Memory B cell (primary cell): ENCODE results near the gene CBY1.

Source experiments
- ATAC-seq: fragments of 150-1000 bp; cut with Tn5 transposase; 2 replicates; pipeline ENCODE4 v1.10.0; 2021; ENCODE audit warnings: low read depth, mild to moderate bottlenecking, moderate library complexity
- DNase-seq, 2 donors: peaks; one replicate each; pipeline ENCODE4 v3.0.0; 2022; ENCODE audit warnings: low spot score in 2 of 2
- H3K27ac Mint-ChIP-seq: one replicate; pipeline ENCODE4 v1.8.0; 2022; ENCODE audit warnings: mild to moderate bottlenecking, moderate library complexity, mixed read lengths
- H3K27me3 Mint-ChIP-seq: one replicate; pipeline ENCODE4 v1.8.0; 2022; ENCODE audit warnings: mixed read lengths
- H3K36me3 Mint-ChIP-seq: one replicate; pipeline ENCODE4 v1.8.0; 2022; ENCODE audit warnings: mild to moderate bottlenecking, mixed read lengths
- H3K4me1 Mint-ChIP-seq: one replicate; pipeline ENCODE4 v1.8.0; 2022; ENCODE audit warnings: mixed read lengths
- H3K4me3 Mint-ChIP-seq: one replicate; pipeline ENCODE4 v1.8.0; 2022; ENCODE audit warnings: mild to moderate bottlenecking, moderate library complexity, mixed read lengths
- H3K9me3 Mint-ChIP-seq: one replicate; pipeline ENCODE4 v1.8.0; 2022; ENCODE audit warnings: mixed read lengths

The CBY1 gene

DNA sequence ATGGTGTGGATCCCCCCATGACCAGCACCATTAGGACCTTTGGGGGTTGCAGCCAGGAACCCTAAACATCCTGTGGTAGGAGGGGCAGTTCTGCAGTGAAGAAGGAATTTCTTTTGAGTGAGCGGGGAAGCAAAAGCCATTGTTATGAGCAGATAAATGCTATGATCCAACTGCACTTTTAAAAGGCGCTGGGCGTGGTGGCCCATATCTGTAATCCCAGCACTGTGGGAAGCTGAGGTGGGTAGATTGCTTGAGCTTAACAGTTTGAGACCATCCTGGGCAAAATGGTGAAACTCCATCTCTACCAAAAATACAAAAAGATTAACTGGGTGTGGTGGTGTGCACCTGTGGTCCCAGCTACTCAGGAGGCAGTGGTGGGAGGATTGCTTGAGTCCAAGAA, 19.4 kb downstream of the CBY1 start:
- Mint-ChIP-seq H3K4me3 (no peak overlapping the region), H3K4me1 (no peaks in the 10 kb centered on the region), H3K9me3 (peaks cover 1% of the 10 kb centered on the region), H3K27me3 (no peaks in the 10 kb centered on the region), H3K27ac (no peak overlapping the region), H3K36me3 (peaks cover 13% of the 10 kb centered on the region)
- no peak for DNase-seq
- ATAC-seq: no peak

DNA sequence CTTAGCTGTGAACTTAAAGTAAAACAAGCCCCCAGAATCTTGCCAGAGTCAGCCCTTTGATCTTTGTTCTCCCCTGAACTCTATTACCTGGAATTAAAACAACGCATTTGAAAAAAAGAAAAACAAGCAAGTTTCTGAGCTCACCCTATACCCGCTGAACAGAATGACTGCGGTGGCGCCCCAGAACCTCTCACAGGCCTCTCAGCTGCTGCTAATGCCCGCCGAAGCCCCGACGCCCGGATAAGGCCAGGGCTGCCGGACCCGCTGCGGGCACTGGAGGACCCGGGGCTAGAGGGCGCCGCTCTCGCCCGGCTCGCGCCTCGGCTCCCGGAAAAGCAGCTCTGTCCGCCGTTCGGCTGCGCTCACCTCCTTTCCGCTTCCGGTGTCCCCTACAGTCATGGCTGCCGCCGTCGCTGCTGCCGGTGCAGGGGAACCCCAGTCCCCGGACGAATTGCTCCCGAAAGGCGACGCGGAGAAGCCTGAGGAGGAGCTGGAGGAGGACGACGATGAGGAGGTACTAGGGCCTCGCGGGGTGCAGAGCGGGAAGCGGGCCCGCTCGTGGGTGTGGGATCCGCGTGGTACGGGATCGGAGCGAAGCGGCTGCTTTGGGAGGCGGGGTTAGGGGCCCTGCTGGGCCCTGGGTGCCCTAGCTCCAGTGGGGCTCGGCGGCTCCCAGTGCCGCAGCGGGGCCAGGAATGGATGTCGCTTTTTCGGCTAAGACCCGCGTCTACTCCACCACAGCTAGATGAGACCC, 25.3 kb downstream of the CBY1 start, which contains the start of gene TOMM22:
TSS of gene TOMM22 (plus strand) at position 376 of the 754 bp plus-strand sequence. CDS start at position 398, 22 bp downstream.
- DNase-seq (peak; percentile 81 to 85), ATAC-seq (peak; percentile 97)
- Mint-ChIP-seq H3K4me1 (peaks cover 14% of the 10 kb centered on the region), H3K4me3 (peak within 1 kb of the TSS; percentile 96), H3K27ac (peak within 1 kb of the TSS; percentile 95), H3K36me3 (peaks cover 4% of the 10 kb centered on the region), H3K27me3 (no peaks in the 10 kb centered on the region), H3K9me3 (no peaks in the 10 kb centered on the region)

DNA sequence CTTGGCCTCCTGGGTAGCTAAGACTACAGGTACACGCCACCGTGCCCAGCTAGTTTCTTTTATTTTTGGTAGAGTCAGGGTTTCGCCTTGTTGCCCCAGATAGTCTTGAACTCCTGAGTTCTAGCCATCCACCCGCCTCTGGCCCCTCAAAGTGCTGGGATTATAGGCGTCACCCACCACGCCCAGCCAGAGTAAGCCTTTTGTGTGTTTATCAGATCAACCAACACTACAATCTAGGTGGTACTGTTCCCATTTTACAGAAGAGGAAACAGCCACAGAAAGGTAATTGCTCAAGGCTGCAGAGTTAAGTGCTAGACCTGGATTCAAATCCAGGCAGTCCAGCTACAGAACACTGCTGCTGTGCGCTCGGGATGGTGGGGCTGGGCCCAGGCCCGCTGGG, 28.5 kb downstream of the CBY1 start:
- H3K4me3 Mint-ChIP-seq: no peak overlapping the region
- peaks cover 14% of the 10 kb centered on the region for H3K4me1 Mint-ChIP-seq
- H3K36me3 Mint-ChIP-seq: peaks cover 8% of the 10 kb centered on the region
- H3K27ac Mint-ChIP-seq: no peak overlapping the region
- no peaks in the 10 kb centered on the region for H3K27me3 Mint-ChIP-seq
- no peaks in the 10 kb centered on the region for H3K9me3 Mint-ChIP-seq
- ATAC-seq (no peak), DNase-seq (no peak)

DNA sequence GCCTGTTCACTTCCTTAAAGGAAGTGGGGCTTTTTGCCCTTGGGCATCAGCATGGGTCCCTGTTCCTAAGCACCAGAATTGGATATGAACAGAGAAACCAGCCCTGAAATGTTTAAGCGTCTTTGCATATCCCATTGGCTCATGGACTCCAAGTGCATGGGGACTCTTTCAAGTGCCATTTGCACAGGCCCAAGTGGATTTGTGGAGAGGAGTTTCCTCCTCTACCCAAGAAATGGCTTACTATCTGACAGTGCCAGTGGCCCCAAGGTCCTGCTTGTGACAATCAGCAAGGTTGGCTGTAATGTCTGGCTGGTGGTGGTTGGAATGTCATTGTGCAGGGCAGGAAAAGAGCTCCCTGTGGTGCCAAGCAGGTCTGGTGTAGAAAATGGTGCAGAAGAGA, 29.3 kb downstream of the CBY1 start:
- no peak for ATAC-seq
- H3K9me3 Mint-ChIP-seq: no peaks in the 10 kb centered on the region
- H3K4me3 Mint-ChIP-seq: no peak overlapping the region

DNA sequence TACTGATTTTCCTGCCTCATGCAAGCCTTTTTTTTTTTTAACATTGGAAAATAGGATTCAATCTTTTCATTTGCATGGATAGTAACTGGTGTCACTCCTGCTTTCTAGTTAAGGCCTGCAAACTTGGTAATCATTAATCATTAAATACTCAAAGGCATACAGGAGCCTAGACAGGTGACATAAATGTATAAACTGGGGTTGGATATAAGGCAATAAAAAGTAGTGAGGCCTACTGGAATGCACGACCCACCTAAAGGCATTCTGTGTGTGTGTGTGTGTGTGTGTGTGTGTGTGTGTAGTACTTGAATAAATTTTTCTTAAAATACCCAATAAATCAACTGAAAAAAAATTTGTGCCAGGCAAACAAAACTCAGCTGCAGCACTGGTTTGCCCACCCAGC, 33.2 kb downstream of the CBY1 start:
- no peak for DNase-seq
- Mint-ChIP-seq H3K36me3 (peaks cover 9% of the 10 kb centered on the region), H3K27me3 (no peaks in the 10 kb centered on the region), H3K4me1 (peaks cover 10% of the 10 kb centered on the region), H3K4me3 (no peak overlapping the region), H3K27ac (no peak overlapping the region), H3K9me3 (no peaks in the 10 kb centered on the region)
- no peak for ATAC-seq

More for the DNA sequence above, 29.3 kb downstream of the CBY1 start:
- Mint-ChIP-seq H3K27me3 (no peaks in the 10 kb centered on the region), H3K4me1 (peaks cover 14% of the 10 kb centered on the region), H3K27ac (no peak overlapping the region), H3K36me3 (peaks cover 8% of the 10 kb centered on the region)
- no peak for DNase-seq

DNA sequence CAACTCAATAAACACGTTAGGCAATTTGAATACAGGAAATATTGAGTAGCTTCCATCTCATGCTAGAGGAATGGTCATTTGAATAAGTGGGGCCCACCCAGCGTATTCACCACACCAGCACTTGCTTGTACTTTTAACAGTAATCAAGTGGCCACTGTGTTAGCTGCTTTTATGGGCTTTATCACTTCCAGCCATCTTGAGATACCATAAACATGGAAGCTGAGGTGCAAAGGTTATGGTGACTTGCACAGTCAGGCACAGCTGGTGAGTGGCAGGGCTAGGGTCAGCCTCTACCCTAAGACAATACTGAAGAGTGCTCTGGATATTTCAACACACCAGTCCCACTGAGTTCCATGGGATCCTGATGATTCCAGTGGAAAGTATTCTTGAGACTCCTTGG, 37.6 kb downstream of the CBY1 start:
- no peak overlapping the region for H3K4me3 Mint-ChIP-seq
- no peak for DNase-seq
- H3K27ac Mint-ChIP-seq: no peak overlapping the region
- H3K27me3 Mint-ChIP-seq: no peaks in the 10 kb centered on the region
- no peaks in the 10 kb centered on the region for H3K9me3 Mint-ChIP-seq
- H3K36me3 Mint-ChIP-seq: peaks cover 12% of the 10 kb centered on the region
- peak; percentile 41 for ATAC-seq
- H3K4me1 Mint-ChIP-seq: peaks cover 33% of the 10 kb centered on the region

DNA sequence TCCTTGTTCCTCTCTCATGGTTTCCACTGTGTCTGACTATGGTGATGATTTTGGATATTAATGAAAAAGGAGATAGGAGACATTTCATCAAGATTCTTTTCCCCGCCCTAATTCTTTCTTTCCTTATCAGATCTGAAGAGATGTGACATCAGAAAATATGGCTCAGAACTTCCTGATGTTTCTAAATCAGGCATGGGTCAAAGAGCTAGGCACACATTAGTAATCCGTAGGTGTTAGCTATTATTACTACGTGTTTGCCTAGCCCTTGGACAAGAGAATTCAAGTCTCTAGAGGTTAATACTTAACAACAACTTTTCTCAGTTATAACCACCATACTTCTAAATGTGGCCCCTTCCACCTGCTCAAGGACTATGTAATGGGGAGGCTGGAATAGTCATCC, 38.5 kb downstream of the CBY1 start:
- Mint-ChIP-seq H3K9me3 (no peaks in the 10 kb centered on the region), H3K4me1 (peaks cover 40% of the 10 kb centered on the region), H3K36me3 (peaks cover 12% of the 10 kb centered on the region), H3K27ac (no peak overlapping the region), H3K27me3 (no peaks in the 10 kb centered on the region), H3K4me3 (no peak overlapping the region)
- DNase-seq (no peak), ATAC-seq (no peak)

DNA sequence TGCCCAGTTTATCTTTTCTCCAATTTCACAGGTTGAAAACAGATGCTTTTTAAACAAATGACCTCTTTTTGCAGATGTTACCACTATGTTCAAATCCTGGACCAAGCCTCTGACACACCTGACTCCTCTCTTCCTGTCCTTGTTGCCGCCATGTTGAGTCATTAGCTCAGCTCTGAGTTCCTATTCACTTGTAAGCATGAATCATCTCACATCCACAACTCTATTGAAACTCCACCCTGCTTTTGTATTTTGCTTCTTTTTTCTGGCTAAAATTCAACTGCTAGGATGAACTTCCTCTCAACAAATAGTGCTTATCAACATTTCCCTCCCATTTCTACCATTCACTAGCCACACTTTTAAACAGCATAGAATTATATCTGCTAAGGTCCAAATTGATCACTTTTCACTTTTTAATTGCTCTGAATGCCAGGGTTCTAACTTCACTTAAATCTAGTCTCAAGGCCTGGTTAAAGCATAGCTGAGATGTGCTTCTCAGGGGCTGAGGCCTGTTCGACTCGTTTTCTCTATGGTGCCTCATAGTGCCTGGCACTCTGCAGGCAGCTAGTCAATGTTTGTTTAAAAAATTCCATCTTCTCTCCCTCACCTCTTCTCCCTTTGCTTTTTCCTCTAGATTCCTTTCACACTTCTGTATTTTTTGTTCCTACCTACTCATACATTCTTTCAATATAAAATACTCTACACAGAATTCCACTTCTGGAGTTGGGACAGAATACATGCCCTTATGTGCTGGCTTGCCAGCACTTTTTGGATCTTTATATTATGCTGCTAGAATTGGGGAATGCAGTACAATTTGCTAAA, 40.4 kb downstream of the CBY1 start:
- peaks cover 48% of the 10 kb centered on the region for H3K4me1 Mint-ChIP-seq
- H3K36me3 Mint-ChIP-seq: peaks cover 10% of the 10 kb centered on the region
- DNase-seq (no peak), ATAC-seq (no peak)
- H3K27me3 Mint-ChIP-seq: no peaks in the 10 kb centered on the region
- H3K4me3 Mint-ChIP-seq: no peak overlapping the region
- no peaks in the 10 kb centered on the region for H3K9me3 Mint-ChIP-seq
- H3K27ac Mint-ChIP-seq: peak overlapping the region; percentile 58

DNA sequence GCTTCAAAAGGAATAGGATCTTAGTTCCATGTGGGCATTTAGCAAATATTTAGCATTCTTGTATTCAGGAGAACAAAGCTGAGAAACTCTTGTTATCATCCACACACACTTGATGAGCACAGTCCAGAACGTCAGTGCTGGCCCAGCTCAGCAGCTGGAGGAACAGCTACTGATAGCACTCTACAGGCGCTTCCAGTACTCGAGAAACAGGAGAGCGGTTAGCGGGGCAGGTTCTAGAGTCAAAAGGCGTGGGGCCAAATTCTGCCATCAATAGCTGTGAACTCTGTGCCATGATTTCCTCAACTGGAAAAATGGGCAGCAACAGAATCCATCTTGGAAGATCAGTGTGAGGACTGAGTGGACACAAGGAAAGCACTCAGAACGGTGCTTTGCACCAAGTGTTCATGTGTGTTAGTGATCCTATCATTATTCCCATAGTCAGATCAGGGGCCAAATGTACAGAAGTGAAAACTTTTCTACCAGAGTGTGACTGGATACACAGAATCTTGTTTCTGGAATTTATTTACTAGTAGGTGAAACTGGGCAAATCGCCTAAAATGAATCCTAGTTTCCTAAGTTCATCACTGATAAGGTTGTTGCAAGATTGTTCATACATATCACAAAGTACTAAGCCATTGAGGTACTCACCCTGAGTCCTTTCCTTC, 41.1 kb downstream of the CBY1 start:
- ATAC-seq (no peak), DNase-seq (no peak)
- H3K36me3 Mint-ChIP-seq: peaks cover 10% of the 10 kb centered on the region
- H3K27ac Mint-ChIP-seq: peak overlapping the region; percentile 58
- H3K4me3 Mint-ChIP-seq: no peak overlapping the region
- no peaks in the 10 kb centered on the region for H3K9me3 Mint-ChIP-seq
- H3K4me1 Mint-ChIP-seq: peaks cover 48% of the 10 kb centered on the region
- no peaks in the 10 kb centered on the region for H3K27me3 Mint-ChIP-seq

DNA sequence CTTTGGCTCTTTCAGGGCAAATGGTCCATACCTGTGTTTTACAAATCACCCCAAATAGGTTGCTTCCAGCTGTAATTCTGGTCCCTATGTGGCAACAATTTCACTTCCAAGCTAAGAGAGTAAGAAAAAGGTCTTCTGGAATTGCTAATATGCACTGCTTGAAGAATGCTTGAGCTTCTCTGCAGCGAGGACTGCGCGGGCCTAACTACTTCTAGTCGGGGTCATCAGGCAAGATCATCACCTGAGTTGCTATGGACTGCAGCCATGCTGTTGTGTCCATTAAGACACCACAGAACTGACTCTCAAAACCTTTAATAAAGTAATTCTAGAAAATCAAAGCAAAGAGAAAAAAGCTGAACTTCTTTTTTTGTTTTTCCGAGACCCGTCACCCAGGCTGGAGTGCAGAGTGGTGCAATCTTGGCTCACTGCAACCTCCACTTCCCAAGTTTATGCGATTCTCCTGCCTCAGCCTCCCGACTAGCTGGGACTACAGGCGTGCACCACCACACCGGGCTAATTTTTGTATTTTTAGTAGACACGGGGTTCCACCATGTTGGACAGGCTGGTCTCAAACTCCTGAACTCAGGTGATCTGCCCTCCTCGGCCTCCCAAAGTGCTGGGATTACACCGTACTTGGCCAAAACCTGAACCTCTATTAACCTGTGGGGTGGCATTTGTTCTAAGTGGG, 42.1 kb downstream of the CBY1 start:
- Mint-ChIP-seq H3K4me3 (no peak overlapping the region), H3K27ac (peak overlapping the region; percentile 99), H3K4me1 (peaks cover 42% of the 10 kb centered on the region), H3K36me3 (peaks cover 8% of the 10 kb centered on the region), H3K27me3 (no peaks in the 10 kb centered on the region), H3K9me3 (no peaks in the 10 kb centered on the region)
- ATAC-seq (no peak), DNase-seq (no peak)

DNA sequence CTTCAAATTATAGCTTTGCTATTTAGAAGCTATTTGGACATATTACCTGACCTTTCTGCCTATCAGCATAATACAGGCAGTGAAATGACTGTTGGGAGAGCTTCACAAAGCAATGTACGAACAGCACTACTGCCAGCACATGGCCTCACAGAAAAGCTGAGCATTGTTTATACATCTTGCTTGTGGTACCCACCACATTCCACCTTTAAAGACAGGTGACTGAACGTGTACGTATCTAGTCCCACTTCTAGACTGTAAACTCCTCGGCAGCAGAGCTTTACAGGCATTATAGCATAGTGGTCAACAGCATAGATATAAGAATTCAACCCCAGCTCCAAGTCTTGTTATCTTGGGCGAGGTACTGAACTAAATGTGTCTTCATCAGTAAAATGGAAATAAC, 42.7 kb downstream of the CBY1 start:
- Mint-ChIP-seq H3K4me1 (peaks cover 40% of the 10 kb centered on the region), H3K27me3 (no peaks in the 10 kb centered on the region), H3K9me3 (no peaks in the 10 kb centered on the region), H3K4me3 (peak overlapping the region; percentile 88), H3K27ac (peak overlapping the region; percentile 99), H3K36me3 (peaks cover 7% of the 10 kb centered on the region)
- DNase-seq: no peak
- ATAC-seq: no peak

DNA sequence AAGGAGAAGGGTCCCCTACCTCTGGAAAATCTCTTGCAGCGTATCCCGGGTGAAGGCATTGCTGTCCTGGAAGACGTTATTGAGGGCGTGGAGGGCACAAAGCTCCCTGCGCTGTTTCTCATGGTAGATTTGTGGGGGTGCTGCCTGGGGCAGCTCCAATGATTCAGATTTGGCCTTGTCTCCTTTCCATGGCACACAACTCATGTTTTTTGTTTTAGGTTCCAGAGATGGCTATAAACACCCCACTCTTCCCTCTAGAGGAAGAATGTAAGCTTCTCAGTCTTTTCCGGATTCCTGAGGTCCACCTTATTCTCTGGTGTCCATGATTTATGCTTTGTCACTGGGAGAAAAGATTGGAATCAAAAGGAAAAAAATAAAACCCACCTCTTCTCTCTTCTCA, 43.3 kb downstream of the CBY1 start:
- ATAC-seq: no peak
- Mint-ChIP-seq H3K27ac (peak overlapping the region; percentile 99), H3K27me3 (no peaks in the 10 kb centered on the region), H3K4me3 (peak overlapping the region; percentile 88), H3K36me3 (peaks cover 7% of the 10 kb centered on the region), H3K9me3 (no peaks in the 10 kb centered on the region), H3K4me1 (peaks cover 40% of the 10 kb centered on the region)
- no peak for DNase-seq

DNA sequence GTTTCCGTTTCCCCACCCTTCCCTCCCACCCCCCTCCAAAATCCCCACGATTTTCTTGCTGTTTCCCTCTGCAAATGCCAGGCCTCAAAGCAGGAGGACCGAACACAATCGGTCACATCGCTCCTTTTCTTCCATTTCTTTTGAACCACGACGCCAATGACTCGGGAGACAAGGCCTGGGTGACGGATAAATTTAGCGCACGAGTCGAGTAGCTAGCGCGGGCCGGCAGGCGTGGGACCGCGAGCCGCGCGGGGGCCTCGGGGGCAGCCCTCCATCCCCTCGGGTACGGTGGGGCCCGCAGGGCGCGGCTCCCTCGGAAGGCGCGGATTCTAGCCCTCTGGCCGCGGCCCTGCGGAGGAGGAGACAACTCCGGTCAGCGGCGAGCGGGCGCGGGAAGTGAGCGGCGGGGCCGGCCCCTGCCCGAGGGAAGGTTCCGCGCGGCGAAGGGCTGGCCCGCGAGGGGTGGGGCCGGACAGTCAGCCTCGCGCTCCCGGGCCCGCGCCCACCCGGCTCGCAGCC, 43.9 kb downstream of the CBY1 start:
- ATAC-seq (peak; percentile 3), DNase-seq (no peak)
- Mint-ChIP-seq H3K4me3 (peak overlapping the region; percentile 95), H3K9me3 (no peaks in the 10 kb centered on the region), H3K27ac (peak overlapping the region; percentile 99), H3K36me3 (peaks cover 7% of the 10 kb centered on the region), H3K4me1 (peaks cover 45% of the 10 kb centered on the region), H3K27me3 (no peaks in the 10 kb centered on the region)
